Medulla oblongata (tissue), 1 donor: ENCODE data around the gene TMEM45A.

Experiments
- DNase-seq: peaks from one replicate; pipeline ENCODE4 v3.0.0-alpha.2; 2015; ENCODE audit errors: extremely low spot score

Gene TMEM45A

GRCh38 chr3:100613721-100614390, 121.4 kb downstream of the TMEM45A start:
- DNase-seq: no peak

GRCh38 chr3:100614941-100615340, 122.5 kb downstream of the TMEM45A start:
- no peak for DNase-seq

- no peak for DNase-seq
Measured at GRCh38 chr3:100615684-100616083, 123.3 kb downstream of the TMEM45A start.

GRCh38 chr3:100621251-100621650, 128.8 kb downstream of the TMEM45A start:
- no peak for DNase-seq
